HG03108 (cell line): ENCODE measurements around the gene CD81.

Experiments
- ATAC-seq: cut with Tn5 transposase; IDR thresholded peaks from one replicate; pipeline ENCODE4 v1.9.1; 2021; ENCODE audit warnings: moderate library complexity; ENCODE audit not compliant: unreplicated experiment

Gene CD81

DNA sequence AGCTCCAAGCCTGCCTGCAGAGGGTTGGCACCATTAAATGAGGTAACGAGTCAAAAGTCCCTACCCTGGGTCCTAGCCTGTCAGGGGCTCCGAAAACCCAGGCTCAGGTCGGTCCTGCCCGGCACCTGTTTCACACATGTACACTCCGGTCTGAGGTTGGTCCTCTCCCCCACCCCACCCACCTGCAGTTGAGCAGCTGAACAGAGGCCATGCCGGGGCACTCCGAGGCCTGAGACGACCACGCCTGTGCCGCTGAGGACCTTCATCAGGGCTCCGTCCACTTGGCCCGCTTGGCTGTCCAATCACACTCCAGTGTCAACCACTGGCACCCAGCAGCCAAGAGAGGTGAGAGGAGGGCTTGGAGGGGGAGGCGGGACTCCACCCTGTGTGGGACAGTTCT is 25.0 kb downstream of the CD81 start:
- ATAC-seq: no peak

GRCh38 chr11:2402890-2403645 is 26.0 kb downstream of the CD81 start:
- ATAC-seq: no peak

DNA sequence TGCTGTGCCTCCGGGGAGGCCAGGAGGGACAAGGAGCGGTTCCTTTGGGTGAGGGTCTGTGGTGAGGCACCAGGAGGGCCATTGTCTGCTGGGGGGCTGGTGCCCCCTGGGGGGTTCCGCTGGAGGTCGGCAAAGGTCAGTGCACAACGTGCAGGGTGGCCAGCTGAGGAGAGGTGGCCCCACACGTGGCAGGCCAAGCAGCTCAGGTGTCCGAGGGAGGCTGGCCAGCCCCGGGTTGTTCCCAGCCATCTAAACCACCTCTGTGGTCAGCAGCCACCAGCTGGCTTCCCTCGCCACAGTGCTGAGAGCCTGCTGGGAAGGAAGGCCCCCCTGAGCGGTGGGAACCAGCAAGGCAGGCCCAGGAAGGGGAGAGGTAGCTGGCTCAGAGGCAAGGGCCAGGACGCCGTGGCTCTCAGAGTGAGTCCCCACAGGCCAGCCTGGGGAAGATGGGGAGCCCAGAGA is 27.7 kb downstream of the CD81 start:
- no peak for ATAC-seq

DNA sequence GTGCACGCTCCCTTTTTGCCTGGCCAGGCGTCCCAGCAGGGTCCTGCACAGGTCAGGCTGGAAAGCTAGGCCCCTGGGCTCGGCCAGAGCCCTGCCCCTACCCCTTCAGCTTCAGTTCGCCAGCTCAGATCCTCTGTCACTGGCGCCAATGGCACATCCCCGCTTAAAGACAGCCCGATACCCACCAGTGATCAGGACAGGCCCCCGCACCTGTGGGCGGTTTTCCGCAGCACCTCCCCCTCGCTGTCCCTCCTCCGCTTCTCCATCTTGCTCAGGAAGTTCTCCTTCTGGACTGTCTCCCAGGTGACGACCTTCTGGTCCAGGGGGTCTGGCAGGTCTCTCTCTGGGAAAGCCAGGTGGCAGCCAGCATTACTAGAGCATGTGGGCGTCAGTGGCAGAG is 29.3 kb downstream of the CD81 start:
- no peak for ATAC-seq

DNA sequence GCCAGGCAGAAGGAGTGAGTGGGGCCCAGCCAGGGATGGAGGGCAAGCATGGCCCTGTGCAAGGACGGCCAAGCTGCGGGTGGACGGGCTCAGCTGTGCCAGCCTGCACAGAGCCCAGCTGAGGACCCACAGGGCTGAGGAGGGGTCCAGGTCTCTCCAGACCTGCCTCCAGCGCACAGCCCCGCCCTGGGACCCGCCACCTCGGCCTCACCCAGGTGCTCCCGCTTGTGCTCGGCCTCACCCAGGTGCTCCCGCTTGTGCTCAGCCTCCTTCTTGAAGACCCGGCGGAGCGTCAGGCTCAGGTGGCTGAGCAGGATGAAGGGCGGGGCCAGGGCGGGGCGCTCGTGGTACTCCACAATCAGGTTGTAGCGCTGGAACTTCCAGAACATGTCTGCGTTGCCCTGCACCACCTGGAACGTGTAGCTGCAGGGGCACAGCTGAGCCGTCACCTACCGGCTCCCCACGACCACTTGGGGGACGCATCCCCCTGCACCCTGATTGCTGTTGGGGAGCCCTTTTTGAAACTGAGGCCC is 29.8 kb downstream of the CD81 start:
- ATAC-seq: no peak

- no peak for ATAC-seq
Measured at GRCh38 chr11:2408671-2409070, 31.6 kb downstream of the CD81 start.

DNA sequence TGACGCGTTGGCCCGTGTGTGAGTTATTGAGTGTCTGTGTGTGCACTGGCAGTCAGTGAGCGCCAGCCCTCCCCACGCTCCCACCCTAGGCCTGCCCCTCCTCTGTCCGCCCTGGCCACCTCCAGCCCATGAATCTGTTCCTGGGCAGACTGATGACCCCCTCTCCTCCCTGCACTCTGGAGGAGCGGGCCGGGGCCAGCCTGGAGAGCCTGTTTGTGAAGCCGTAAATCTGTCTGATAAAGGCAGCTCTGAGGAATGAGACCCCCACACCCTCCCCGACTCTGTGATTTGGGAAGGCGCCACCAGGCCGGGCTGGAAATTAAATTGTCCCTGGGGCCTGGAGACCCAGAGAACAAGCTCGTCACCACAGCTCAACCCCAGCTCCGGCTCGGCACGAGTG is 32.0 kb downstream of the CD81 start:
- no peak for ATAC-seq

DNA sequence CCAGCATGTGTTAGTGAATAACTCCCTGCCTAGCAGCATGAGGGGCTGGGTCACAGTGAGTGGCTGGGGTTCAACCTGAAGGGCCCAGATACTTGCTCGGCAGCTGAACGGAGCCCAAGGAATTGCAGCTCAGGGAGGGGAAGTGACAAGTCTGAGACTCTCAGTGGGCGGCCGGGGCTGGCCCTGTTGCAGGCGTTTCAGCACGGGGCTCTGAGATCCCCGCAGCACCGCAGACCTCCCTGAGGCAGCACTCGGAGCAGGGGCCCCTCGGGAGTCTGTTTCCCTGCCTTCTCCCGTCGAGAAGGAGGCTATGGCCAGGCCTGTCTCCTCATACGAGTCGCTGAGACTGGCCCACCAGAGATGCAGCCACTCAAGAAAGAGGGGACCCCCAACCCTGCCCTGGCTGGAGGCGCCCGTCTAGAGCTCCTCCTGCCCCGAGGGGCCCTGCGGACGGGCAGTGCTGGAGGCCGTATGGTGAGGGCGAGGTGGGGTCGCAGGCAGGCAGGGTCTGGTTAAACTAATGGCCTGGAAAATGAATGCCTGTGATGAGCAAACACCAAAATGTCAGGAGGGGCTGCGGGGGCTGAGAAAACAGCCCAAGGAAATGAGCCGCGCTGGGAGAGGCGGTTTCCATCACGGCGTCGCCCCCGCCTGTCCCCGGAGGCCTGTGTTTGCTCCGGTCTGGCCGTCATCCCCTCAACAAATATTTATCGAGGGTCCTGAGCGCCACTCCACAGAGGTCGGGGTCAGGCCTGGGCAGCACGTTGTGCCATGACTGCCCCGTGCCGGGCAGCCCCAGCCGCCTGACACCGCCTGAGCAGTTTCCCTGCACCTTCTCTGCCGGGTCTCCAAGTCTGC is 32.7 kb downstream of the CD81 start:
- no peak for ATAC-seq

GRCh38 chr11:2410616-2411015 is 33.5 kb downstream of the CD81 start:
- no peak for ATAC-seq

- ATAC-seq: no peak
Measured at GRCh38 chr11:2411446-2412305, 34.6 kb downstream of the CD81 start.

- ATAC-seq: no peak
Measured at GRCh38 chr11:2412323-2412722, 35.2 kb downstream of the CD81 start.

GRCh38 chr11:2413742-2414579 is 36.9 kb downstream of the CD81 start:
- no peak for ATAC-seq

DNA sequence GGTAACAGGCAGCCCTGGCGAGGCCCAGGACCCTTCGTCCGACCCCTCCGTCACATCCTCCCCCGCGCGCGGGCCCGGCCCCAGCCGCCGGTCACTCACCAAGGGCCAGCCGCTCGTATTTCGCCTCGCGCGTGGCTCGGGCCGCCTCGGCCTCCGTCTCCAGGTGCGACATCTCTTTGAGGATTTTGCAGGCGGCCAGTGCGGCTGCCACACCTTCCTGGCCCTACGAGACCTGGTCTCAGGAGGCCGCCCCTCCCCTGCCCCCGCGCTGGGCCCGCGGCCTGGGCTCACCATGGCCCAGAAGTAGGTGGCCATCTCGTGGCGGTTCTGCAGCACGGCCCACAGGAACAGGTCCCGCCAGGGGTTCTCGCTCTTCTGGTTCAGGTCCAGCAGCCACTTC is 37.5 kb downstream of the CD81 start:
- no peak for ATAC-seq

GRCh38 chr11:2415171-2415570 is 38.1 kb downstream of the CD81 start:
- no peak for ATAC-seq

- no peak for ATAC-seq
Measured at GRCh38 chr11:2415601-2416380, 38.7 kb downstream of the CD81 start.

DNA sequence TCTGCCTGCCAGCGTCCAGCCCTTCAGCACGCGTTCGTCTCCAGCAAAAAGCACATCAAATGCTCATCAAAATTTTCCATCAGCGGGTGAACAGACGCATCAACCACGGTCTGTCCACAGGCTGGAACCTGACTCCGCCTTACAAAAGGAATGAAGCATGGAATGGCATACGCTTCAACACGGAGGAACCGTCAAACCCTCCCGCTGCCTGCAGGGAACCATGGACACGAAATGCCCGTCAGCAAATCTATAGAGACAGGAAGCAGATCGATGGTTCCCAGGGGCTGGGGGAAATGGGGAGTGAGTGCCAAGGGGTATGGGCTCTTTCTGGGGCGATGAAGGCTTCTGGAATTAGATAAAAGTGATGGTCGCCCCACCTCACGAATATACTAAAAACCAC is 39.7 kb downstream of the CD81 start:
- ATAC-seq: no peak

DNA sequence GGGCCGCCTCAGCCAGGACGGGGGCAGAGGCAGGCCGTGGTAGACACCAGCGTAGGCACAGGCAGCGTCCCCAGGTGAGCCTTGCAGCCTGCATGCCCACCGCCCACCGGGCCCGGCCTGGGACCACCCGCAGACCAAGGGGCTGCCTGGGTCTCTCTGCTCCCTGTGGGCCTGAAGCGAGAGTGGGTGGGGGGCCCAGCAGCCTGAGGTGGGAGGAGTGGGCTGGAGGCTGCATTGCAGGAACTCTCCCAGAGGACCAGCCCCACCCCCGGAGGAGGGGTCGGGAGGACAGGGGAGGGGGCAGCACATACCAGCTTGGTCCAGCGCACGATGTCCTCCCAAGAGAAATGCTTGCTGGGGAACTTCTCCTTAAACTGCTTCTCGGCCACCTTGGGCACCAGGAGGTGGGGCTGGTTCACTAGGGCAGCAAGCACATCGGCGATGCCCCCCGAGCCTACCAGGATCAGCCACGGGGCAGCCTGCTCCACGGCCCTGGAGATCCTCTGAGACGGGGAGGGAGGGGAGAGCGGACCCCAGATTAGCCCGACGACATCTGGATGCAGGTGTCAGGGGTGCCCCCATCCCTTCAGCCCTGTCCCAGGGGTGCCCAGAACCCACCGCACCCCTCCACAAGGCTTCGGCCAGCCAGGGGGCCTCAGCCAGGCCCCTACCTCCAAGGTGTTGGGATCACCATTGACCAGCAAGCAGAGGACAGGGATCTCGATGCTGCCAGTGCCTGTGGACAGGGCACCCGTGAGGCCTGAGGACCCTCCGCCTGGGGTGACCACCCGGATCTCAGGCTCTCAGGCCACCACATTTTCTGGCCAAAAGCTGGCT is 41.0 kb downstream of the CD81 start:
- no peak for ATAC-seq

DNA sequence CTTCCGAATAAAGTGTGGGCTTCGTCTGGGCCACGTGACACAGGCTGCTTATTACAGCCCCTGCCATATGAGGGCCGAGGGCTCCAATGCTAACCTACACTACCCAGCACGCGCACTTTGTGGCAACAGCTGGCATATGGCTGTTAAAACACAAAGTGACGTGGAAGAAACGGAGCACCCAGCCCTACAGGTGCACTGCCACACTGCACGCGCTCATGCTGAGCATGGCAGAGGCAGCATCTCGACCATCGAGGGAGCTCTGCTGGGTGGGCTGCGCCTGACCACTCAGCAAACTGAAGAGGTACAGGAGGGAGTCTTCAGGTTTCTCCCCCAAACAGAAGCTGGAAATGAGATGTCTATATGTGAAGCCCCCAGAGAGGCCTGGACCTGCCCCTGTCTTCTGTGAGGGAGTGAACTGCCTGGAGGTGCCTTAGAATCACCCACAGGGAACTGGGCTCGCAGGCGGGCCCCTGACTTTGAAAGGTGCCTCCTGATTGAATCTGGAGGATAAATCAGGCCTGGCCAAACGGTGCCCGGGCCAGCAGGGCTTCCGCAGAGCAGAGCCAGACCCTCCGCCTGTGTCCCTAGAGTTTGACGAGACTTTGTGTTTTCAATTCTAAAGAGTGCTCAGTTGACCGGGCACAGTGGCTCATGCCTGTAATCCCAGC is 41.7 kb downstream of the CD81 start:
- no peak for ATAC-seq
